Endothelial cell (in vitro differentiated cells): Measurements from ENCODE around the gene C8G. TPM values are rescaled to one million over a fixed set of nuclear protein-coding genes. Genes with fewer than 3 reads are reported as not detected.

Experiments
- DNase-seq: peaks from one replicate; pipeline ENCODE4 v3.0.0; 2021; ENCODE audit warnings: low spot score
- H3K27ac Mint-ChIP-seq: one replicate; pipeline ENCODE4 v1.8.0; 2021; ENCODE audit warnings: mixed read lengths, inconsistent platforms; ENCODE audit not compliant: unreplicated experiment
- H3K27me3 Mint-ChIP-seq: one replicate; pipeline ENCODE4 v1.8.0; 2021; ENCODE audit warnings: mild to moderate bottlenecking, moderate library complexity, mixed read lengths, inconsistent platforms; ENCODE audit not compliant: unreplicated experiment
- H3K36me3 Mint-ChIP-seq: one replicate; pipeline ENCODE4 v1.8.0; 2021; ENCODE audit warnings: mild to moderate bottlenecking, low read depth, mixed read lengths, inconsistent platforms; ENCODE audit not compliant: unreplicated experiment
- H3K4me1 Mint-ChIP-seq: one replicate; pipeline ENCODE4 v1.8.0; 2021; ENCODE audit warnings: mild to moderate bottlenecking, mixed read lengths, inconsistent platforms; ENCODE audit not compliant: unreplicated experiment
- H3K4me3 Mint-ChIP-seq: one replicate; pipeline ENCODE4 v1.8.0; 2021; ENCODE audit warnings: mild to moderate bottlenecking, mixed read lengths, inconsistent platforms; ENCODE audit not compliant: unreplicated experiment
- H3K9me3 Mint-ChIP-seq: one replicate; pipeline ENCODE4 v1.8.0; 2021; ENCODE audit warnings: mixed read lengths, inconsistent platforms; ENCODE audit not compliant: unreplicated experiment
- long read RNA-seq: library from polyadenylated mRNA; unstranded; transcript quantifications from one replicate; pipeline ENCODE4 v2.0.0, GENCODE V29; 2020; ENCODE audit not compliant: unreplicated experiment
- total RNA-seq: library from RNA; stranded (reverse); fragmentation: NEBNext Ultra II Directional; extraction: Animal tissue kit (Norgen Biotek cat#: 25700); gene quantifications from one replicate; pipeline ENCODE4 v1.2.1, GENCODE V29; 2021; ENCODE audit not compliant: unreplicated experiment
- TF ChIP-seq, protein P1 (sequence below): fragments of 200-600 bp; sonication (generic); IDR thresholded peaks from one replicate; pipeline ENCODE4 v1.5.0; 2021; ENCODE audit warnings: antibody characterized with exemption; ENCODE audit not compliant: unreplicated experiment

C8G gene
- 1.1 TPM for total RNA-seq
- long read RNA-seq = 0 reads

- Mint-ChIP-seq H3K27me3 (peaks cover 6% of the 10 kb centered on the region), H3K4me1 (no peaks in the 10 kb centered on the region), H3K9me3 (no peaks in the 10 kb centered on the region), H3K27ac (no peak within 1 kb of the TSS), H3K4me3 (peak within 1 kb of the TSS; percentile 88), H3K36me3 (peaks cover 3% of the 10 kb centered on the region)
- TF ChIP-seq, protein P1, sequence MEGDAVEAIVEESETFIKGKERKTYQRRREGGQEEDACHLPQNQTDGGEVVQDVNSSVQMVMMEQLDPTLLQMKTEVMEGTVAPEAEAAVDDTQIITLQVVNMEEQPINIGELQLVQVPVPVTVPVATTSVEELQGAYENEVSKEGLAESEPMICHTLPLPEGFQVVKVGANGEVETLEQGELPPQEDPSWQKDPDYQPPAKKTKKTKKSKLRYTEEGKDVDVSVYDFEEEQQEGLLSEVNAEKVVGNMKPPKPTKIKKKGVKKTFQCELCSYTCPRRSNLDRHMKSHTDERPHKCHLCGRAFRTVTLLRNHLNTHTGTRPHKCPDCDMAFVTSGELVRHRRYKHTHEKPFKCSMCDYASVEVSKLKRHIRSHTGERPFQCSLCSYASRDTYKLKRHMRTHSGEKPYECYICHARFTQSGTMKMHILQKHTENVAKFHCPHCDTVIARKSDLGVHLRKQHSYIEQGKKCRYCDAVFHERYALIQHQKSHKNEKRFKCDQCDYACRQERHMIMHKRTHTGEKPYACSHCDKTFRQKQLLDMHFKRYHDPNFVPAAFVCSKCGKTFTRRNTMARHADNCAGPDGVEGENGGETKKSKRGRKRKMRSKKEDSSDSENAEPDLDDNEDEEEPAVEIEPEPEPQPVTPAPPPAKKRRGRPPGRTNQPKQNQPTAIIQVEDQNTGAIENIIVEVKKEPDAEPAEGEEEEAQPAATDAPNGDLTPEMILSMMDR = peak; percentile 99
- DNase-seq = peak; percentile 97
These were observed at the start of gene C8G, which contains the start of gene FBXW5 for GRCh38 chr9:136944519-136945332. Gene C8G, plus strand, starts transcription at chr9:136945243. Its CDS starts 78 bp downstream, at chr9:136945321. Gene FBXW5, minus strand, starts transcription at chr9:136944738. Its CDS starts 655 bp downstream, at chr9:136944083.

DNA sequence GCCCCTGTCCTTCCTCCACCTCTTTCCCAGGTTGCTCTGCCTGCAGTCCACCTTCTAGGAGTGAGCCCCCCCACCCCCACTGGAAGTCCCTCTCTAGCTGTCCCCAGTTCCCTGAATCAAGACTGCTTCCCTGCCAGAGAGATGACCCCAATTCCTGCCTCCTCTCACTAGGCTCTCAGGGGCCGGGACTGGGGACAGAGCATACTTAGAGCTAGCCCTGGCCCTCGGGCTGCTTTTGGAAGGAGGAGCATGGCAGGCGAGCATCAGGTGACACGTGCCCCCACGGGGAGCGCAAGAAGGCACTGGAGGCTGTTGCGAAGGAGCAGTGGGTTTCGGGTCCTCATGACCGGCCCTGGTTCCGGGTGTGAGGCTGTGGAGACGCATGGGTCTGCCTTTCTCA is 49.0 kb upstream of the C8G start:
- DNase-seq = no peak
- H3K27ac Mint-ChIP-seq = no peak overlapping the region
- H3K9me3 Mint-ChIP-seq = no peaks in the 10 kb centered on the region
- peaks cover 23% of the 10 kb centered on the region for H3K36me3 Mint-ChIP-seq
- H3K4me1 Mint-ChIP-seq = peaks cover 7% of the 10 kb centered on the region
- peak overlapping the region; percentile 67 for H3K4me3 Mint-ChIP-seq
- H3K27me3 Mint-ChIP-seq = peaks cover 2% of the 10 kb centered on the region
- TF ChIP-seq, protein P1 = no peak

DNA sequence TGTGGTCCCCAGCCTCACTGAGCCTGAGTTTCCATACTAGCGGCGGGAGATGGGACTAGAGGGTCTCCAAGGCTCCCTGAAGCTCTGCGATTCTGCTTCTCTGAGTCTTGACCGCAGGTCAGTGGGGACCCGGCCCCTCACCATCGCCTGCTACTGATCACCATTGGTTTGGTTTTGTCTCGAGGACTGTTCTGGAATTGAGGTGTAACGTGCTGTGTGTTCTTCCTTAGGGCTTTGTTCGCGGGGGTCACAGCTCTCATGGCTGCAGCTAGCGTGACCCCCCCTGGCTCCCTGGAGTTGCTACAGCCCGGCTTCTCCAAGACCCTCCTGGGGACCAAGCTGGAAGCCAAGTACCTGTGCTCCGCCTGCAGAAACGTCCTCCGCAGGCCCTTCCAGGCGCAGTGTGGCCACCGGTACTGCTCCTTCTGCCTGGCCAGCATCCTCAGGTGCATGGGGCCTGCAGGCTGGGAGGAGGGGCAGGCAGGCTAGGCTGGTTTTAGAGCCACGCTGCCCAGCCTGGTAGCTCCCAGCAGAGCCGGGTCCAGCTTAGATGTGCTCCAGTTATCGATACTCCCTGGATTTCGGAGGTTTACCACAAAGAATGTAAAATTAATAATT is 46.5 kb upstream of the C8G start:
- Mint-ChIP-seq H3K36me3 (peaks cover 31% of the 10 kb centered on the region), H3K27ac (no peak overlapping the region), H3K4me1 (peaks cover 7% of the 10 kb centered on the region), H3K9me3 (no peaks in the 10 kb centered on the region), H3K27me3 (peaks cover 2% of the 10 kb centered on the region), H3K4me3 (no peak overlapping the region)
- no peak for DNase-seq
- TF ChIP-seq, protein P1 = no peak

DNA sequence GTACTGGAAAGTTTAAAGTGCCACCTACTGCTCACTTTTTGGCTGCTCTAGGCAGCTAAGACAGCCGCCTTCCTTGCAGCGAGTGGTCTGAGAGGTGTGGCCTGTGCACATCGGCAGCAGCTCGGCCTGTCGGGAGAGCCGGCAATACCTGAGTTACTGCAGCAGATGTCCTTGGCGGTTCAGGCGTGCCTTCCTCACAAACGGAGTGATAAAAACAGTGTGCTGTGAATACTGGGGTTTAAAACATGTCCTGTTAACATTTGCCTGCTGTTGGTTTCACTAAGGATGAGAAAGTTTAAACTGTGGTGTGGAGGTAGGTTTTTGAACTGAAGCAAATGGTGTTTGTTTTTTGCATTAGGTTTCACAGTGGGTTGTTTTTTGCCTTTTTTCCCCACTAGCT is 45.8 kb upstream of the C8G start:
- Mint-ChIP-seq H3K4me1 (peaks cover 7% of the 10 kb centered on the region), H3K9me3 (no peaks in the 10 kb centered on the region), H3K4me3 (peak overlapping the region; percentile 62), H3K27me3 (peaks cover 2% of the 10 kb centered on the region), H3K36me3 (peaks cover 31% of the 10 kb centered on the region), H3K27ac (no peak overlapping the region)
- TF ChIP-seq, protein P1 = no peak
- DNase-seq = no peak

DNA sequence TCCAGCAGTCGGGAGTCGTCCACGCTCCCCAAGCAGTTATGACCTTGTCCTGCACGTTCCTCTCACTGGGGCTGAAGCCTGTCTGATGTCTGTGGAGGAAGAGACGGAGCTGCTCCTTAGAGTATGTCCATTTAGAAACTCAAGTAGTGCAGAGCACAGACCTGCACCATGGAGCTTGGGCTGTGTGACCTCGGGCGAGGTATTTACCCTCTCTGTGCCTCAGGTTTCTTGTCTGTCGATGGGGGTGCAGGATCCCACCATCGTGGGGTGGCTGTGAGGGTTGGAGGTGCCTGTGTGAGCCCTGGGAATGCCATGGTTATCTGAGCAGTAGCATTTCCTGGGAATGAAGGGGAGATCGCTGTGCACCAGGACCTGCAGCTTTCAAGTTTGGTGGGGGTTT is 44.5 kb upstream of the C8G start:
- no peak overlapping the region for H3K27ac Mint-ChIP-seq
- TF ChIP-seq, protein P1 = no peak
- peak overlapping the region; percentile 53 for H3K4me3 Mint-ChIP-seq
- DNase-seq = no peak
- H3K27me3 Mint-ChIP-seq = peaks cover 4% of the 10 kb centered on the region
- H3K36me3 Mint-ChIP-seq = peaks cover 29% of the 10 kb centered on the region
- H3K9me3 Mint-ChIP-seq = no peaks in the 10 kb centered on the region
- H3K4me1 Mint-ChIP-seq = peaks cover 7% of the 10 kb centered on the region
